Mesenchymal stem cell (in vitro differentiated cells and primary cell): ENCODE data around the gene COL25A1.
A peak's percentile ranks its signal among the peaks of the same experiment; 100 is the strongest.

Source experiments
- DNase-seq: peaks from one replicate; pipeline ENCODE4 v3.0.0-alpha.2; 2013
- H2AFZ ChIP-seq: one replicate; pipeline ENCODE4 v1.6.1; 2013; ENCODE audit warnings: low read depth, mild to moderate bottlenecking, control low read depth, inconsistent platforms, low read length, moderate library complexity
- H2AK5ac ChIP-seq: 2 replicates; pipeline ENCODE4 v1.6.1; 2013; ENCODE audit warnings: low read length, moderate library complexity, mild to moderate bottlenecking, inconsistent platforms; ENCODE audit not compliant: severe bottlenecking
- H2BK120ac ChIP-seq: one replicate; pipeline ENCODE4 v1.6.1; 2013; ENCODE audit warnings: low read depth, mild to moderate bottlenecking, inconsistent platforms, low read length, moderate library complexity
- H2BK12ac ChIP-seq, 2 experiments: one replicate each; pipeline ENCODE4 v1.6.1; 2013; ENCODE audit warnings: inconsistent platforms in 2 of 2, low read length in 2 of 2, mild to moderate bottlenecking in 2 of 2, moderate library complexity in 2 of 2, control low read depth in 1 of 2
- H2BK15ac ChIP-seq: one replicate; pipeline ENCODE4 v1.6.1; 2013; ENCODE audit warnings: mild to moderate bottlenecking, low read depth, inconsistent platforms; ENCODE audit not compliant: poor library complexity, severe bottlenecking
- H2BK5ac ChIP-seq: 2 replicates; pipeline ENCODE4 v1.6.1; 2013; ENCODE audit warnings: low read depth, mild to moderate bottlenecking, low read length, control low read depth, inconsistent platforms; ENCODE audit not compliant: poor library complexity, severe bottlenecking
- H3K14ac ChIP-seq, 2 experiments: one replicate each; pipeline ENCODE4 v1.6.1; 2013; ENCODE audit warnings: inconsistent platforms in 2 of 2, low read length in 2 of 2, control low read depth in 1 of 2, mild to moderate bottlenecking in 1 of 2, moderate library complexity in 1 of 2
- H3K18ac ChIP-seq, 2 experiments: one replicate each; pipeline ENCODE4 v1.6.1; 2013; ENCODE audit warnings: inconsistent platforms in 2 of 2, low read length in 2 of 2, control low read depth in 1 of 2, low read depth in 1 of 2, mild to moderate bottlenecking in 1 of 2
- H3K23ac ChIP-seq, 2 experiments: one replicate each; pipeline ENCODE4 v1.6.1; 2013; ENCODE audit warnings: inconsistent platforms in 2 of 2, low read length in 2 of 2, mild to moderate bottlenecking in 2 of 2, moderate library complexity in 2 of 2, control low read depth in 1 of 2
- H3K27ac ChIP-seq: 2 replicates; pipeline ENCODE4 v1.5.1; 2013; ENCODE audit warnings: mild to moderate bottlenecking, moderate library complexity, low read length, control low read depth, inconsistent platforms; ENCODE audit not compliant: poor library complexity, severe bottlenecking
- H3K27me3 ChIP-seq, 2 experiments: 2 replicates each; pipeline versions ENCODE4 v1.6.1 to v1.7.0; 2013; ENCODE audit warnings: low read length in 2 of 2, mild to moderate bottlenecking in 2 of 2, moderate library complexity in 2 of 2, control low read depth in 1 of 2, inconsistent platforms in 1 of 2; ENCODE audit not compliant: control insufficient read depth in 1 of 2, insufficient read depth in 1 of 2
- H3K36me3 ChIP-seq, 2 experiments: 2 replicates each; pipeline versions ENCODE4 v1.6.1 to v1.7.0; 2013; ENCODE audit warnings: low read length in 2 of 2, control low read depth in 1 of 2, inconsistent platforms in 1 of 2, low read depth in 1 of 2, mild to moderate bottlenecking in 1 of 2; ENCODE audit not compliant: insufficient read depth in 2 of 2, control insufficient read depth in 1 of 2
- H3K4ac ChIP-seq, 2 experiments: one replicate each; pipeline ENCODE4 v1.6.1; 2013; ENCODE audit warnings: inconsistent platforms in 2 of 2, low read length in 2 of 2, mild to moderate bottlenecking in 2 of 2, moderate library complexity in 2 of 2, control low read depth in 1 of 2, low read depth in 1 of 2
- H3K4me1 ChIP-seq: 2 replicates; pipeline ENCODE4 v1.6.1; 2013; ENCODE audit warnings: low read depth, low read length, control low read depth; ENCODE audit not compliant: control insufficient read depth, insufficient read depth
- H3K4me2 ChIP-seq: 2 replicates; pipeline ENCODE4 v1.6.1; 2013; ENCODE audit warnings: low read length, mild to moderate bottlenecking, inconsistent platforms; ENCODE audit not compliant: poor library complexity, severe bottlenecking
- H3K4me3 ChIP-seq, 2 experiments: 2 replicates each; pipeline versions ENCODE4 v1.5.1 to v1.7.0; 2013; ENCODE audit warnings: low read length in 2 of 2, mild to moderate bottlenecking in 2 of 2, control low read depth in 1 of 2, low read depth in 1 of 2; ENCODE audit not compliant: insufficient read depth in 1 of 2
- H3K79me1 ChIP-seq: replicated peaks from 2 replicates; pipeline ENCODE4 v1.6.1; 2013; ENCODE audit warnings: mild to moderate bottlenecking, control low read depth, low read length, inconsistent platforms; ENCODE audit not compliant: poor library complexity, severe bottlenecking
- H3K9ac ChIP-seq: 2 replicates; pipeline ENCODE4 v1.7.0; 2013; ENCODE audit warnings: mild to moderate bottlenecking, low read length, moderate library complexity
- H3K9me3 ChIP-seq: 2 replicates; pipeline ENCODE4 v1.7.0; 2013; ENCODE audit warnings: mild to moderate bottlenecking, low read length; ENCODE audit not compliant: control insufficient read depth
- H4K8ac ChIP-seq: one replicate; pipeline ENCODE4 v1.6.1; 2013; ENCODE audit warnings: inconsistent platforms, mild to moderate bottlenecking, low read length, moderate library complexity
- H4K91ac ChIP-seq: one replicate; pipeline ENCODE4 v1.6.1; 2013; ENCODE audit warnings: mild to moderate bottlenecking, low read length, inconsistent platforms
- WGBS: methylation state at CpG from one replicate; pipeline ENCODE4 v1.1.7; 2013; ENCODE audit warnings: mixed read lengths; 5-methylcytosine and 5-hydroxymethylcytosine counted together

Gene COL25A1

DNA sequence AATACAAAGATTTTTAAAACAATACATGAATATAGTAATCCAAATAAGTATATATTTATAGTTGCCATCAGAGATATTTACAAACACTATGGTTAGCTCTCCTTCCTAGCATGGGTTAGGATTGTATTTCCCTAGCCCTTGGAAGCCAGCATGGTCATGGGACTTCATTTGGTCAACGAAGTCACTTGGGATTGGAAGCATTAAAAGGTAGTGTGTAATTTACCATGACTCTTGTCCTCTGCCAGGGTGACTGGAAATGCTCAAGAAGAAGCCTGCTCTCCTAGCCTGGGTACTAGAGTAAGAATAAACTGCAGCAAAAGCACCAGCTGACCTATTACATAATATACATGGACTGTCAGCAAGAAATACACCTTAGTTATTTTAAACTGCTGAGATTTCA, 102.9 kb downstream of the COL25A1 start:
- no peaks in the 10 kb centered on the region for H3K27me3 ChIP-seq
- no peak overlapping the region for H2BK5ac ChIP-seq
- H3K4me3 ChIP-seq: no peak overlapping the region
- no peak overlapping the region for H2BK15ac ChIP-seq
- WGBS: 100% methylated on average over 1 of the region's 1 CpG
- H3K23ac ChIP-seq: no peak overlapping the region
- H3K4ac ChIP-seq: no peak overlapping the region
- H3K79me1 ChIP-seq: no peaks in the 10 kb centered on the region
- no peak overlapping the region for H3K14ac ChIP-seq
- H3K36me3 ChIP-seq: no peaks in the 10 kb centered on the region
- H2BK120ac ChIP-seq: no peak overlapping the region
- H2AFZ ChIP-seq: no peak overlapping the region
- no peak overlapping the region for H2AK5ac ChIP-seq
- H4K91ac ChIP-seq: no peak overlapping the region
- no peaks in the 10 kb centered on the region for H3K9me3 ChIP-seq
- no peak for DNase-seq
- no peak overlapping the region for H2BK12ac ChIP-seq
- H4K8ac ChIP-seq: no peak overlapping the region
- H3K18ac ChIP-seq: no peak overlapping the region
- H3K4me1 ChIP-seq: no peaks in the 10 kb centered on the region
- H3K4me2 ChIP-seq: no peak overlapping the region
- H3K27ac ChIP-seq: no peak overlapping the region
- H3K9ac ChIP-seq: no peak overlapping the region

- no peak for DNase-seq
- H2BK12ac ChIP-seq: no peak overlapping the region
- H3K36me3 ChIP-seq: no peaks in the 10 kb centered on the region
- no peaks in the 10 kb centered on the region for H3K79me1 ChIP-seq
- H3K27ac ChIP-seq: no peak overlapping the region
- H2BK15ac ChIP-seq: no peak overlapping the region
- no peaks in the 10 kb centered on the region for H3K27me3 ChIP-seq
- H3K14ac ChIP-seq: no peak overlapping the region
- H3K18ac ChIP-seq: no peak overlapping the region
- H3K4ac ChIP-seq: no peak overlapping the region
- WGBS: 100% methylated on average over 1 of the region's 1 CpG
- H3K4me2 ChIP-seq: no peak overlapping the region
- H3K4me1 ChIP-seq: no peaks in the 10 kb centered on the region
- no peak overlapping the region for H3K23ac ChIP-seq
- H2AK5ac ChIP-seq: no peak overlapping the region
- no peak overlapping the region for H2AFZ ChIP-seq
- no peak overlapping the region for H4K8ac ChIP-seq
- no peak overlapping the region for H4K91ac ChIP-seq
- H3K9ac ChIP-seq: no peak overlapping the region
- H3K9me3 ChIP-seq: no peaks in the 10 kb centered on the region
- no peak overlapping the region for H3K4me3 ChIP-seq
- H2BK120ac ChIP-seq: no peak overlapping the region
- no peak overlapping the region for H2BK5ac ChIP-seq
Measured at GRCh38 chr4:109195646-109196045, 106.8 kb downstream of the COL25A1 start.

DNA sequence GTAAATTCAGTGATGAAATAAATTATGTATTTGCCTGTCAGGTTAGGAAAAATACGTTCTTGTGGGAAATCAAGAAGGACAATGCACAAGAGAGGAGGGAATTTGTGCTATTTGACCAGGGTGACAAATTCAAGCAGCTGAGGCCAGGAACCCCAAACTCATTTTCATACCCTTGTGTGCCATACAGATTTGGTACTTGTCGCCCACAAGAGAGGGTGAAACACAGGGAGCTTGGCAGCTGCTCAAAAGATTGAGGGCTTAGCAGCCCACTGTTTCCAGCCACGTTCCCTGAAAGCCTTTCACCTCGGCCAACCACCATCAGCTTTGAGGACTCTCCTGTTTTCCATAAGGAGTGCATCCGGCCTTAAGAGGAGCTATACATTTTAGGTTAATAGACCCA, 111.2 kb downstream of the COL25A1 start:
- no peaks in the 10 kb centered on the region for H3K9me3 ChIP-seq
- no peaks in the 10 kb centered on the region for H3K27me3 ChIP-seq
- no peak overlapping the region for H3K4me2 ChIP-seq
- H2BK12ac ChIP-seq: no peak overlapping the region
- no peak overlapping the region for H2AFZ ChIP-seq
- WGBS: 91% methylated on average over 4 of the region's 5 CpGs
- H3K9ac ChIP-seq: no peak overlapping the region
- no peaks in the 10 kb centered on the region for H3K36me3 ChIP-seq
- H3K18ac ChIP-seq: no peak overlapping the region
- peak overlapping the region; percentile 39 for H4K91ac ChIP-seq
- no peak overlapping the region for H3K14ac ChIP-seq
- H2BK120ac ChIP-seq: no peak overlapping the region
- H3K79me1 ChIP-seq: no peaks in the 10 kb centered on the region
- no peak overlapping the region for H3K27ac ChIP-seq
- no peak overlapping the region for H2BK5ac ChIP-seq
- no peak overlapping the region for H2AK5ac ChIP-seq
- H4K8ac ChIP-seq: no peak overlapping the region
- no peak overlapping the region for H3K4ac ChIP-seq
- H3K4me1 ChIP-seq: no peaks in the 10 kb centered on the region
- H3K23ac ChIP-seq: no peak overlapping the region
- no peak for DNase-seq
- H2BK15ac ChIP-seq: peak overlapping the region; percentile 52
- no peak overlapping the region for H3K4me3 ChIP-seq

DNA sequence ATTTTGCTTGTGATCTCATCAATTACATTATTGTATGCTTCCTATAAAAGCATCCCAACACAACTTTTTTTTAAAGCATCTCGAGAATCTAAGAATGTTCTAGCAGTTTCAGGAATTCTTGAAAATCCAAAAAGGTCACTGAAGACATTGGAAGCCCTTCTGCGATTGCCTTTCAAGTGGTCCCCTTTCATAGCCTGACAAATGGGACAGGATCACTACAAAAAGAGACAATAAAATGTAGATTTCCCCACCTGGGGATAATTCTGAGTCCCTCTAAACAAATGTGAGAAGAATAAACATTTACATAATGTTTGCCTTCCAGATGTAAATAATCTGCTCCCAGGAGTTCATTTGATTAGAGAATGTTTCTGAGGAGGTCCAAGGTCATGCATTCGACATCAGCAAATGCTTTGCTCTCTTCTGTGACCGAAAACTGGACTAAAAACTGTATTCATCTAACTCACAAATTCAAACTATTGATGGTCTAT, 116.0 kb downstream of the COL25A1 start:
- DNase-seq: no peak
- 48% methylated on average over 3 of the region's 4 CpGs for WGBS
- Histone ChIP-seq H3K4me3 (no peak overlapping the region), H2BK15ac (no peak overlapping the region), H3K9me3 (no peaks in the 10 kb centered on the region), H3K79me1 (no peaks in the 10 kb centered on the region), H2AK5ac (no peak overlapping the region), H3K18ac (no peak overlapping the region), H2AFZ (no peak overlapping the region), H3K27me3 (no peaks in the 10 kb centered on the region), H2BK12ac (no peak overlapping the region), H3K27ac (no peak overlapping the region), H3K23ac (no peak overlapping the region), H4K91ac (no peak overlapping the region), H2BK5ac (no peak overlapping the region), H3K4ac (no peak overlapping the region), H3K36me3 (no peaks in the 10 kb centered on the region), H2BK120ac (no peak overlapping the region), H3K9ac (no peak overlapping the region), H4K8ac (no peak overlapping the region), H3K4me2 (no peak overlapping the region), H3K4me1 (no peaks in the 10 kb centered on the region), H3K14ac (no peak overlapping the region)
